Middle frontal gyrus (tissue), 1 donor: ENCODE data around the gene TXNDC11.

ENCODE experiments used
- DNase-seq: peaks from one replicate; pipeline ENCODE4 v3.0.0-alpha.2; 2015; ENCODE audit warnings: low spot score; ENCODE audit errors: extremely low spot score

Gene TXNDC11

GRCh38 chr16:11755022-11755760, 12.5 kb upstream of the TXNDC11 start:
- DNase-seq = no peak

- DNase-seq = no peak
These were observed 10.2 kb upstream of the TXNDC11 start for GRCh38 chr16:11752856-11753255.

GRCh38 chr16:11750056-11750455, 7.4 kb upstream of the TXNDC11 start:
- no peak for DNase-seq

GRCh38 chr16:11748404-11749254, 6.0 kb upstream of the TXNDC11 start:
- no peak for DNase-seq

GRCh38 chr16:11747949-11748403, 5.3 kb upstream of the TXNDC11 start:
- no peak for DNase-seq

- no peak for DNase-seq
These were observed 1.4 kb upstream of the TXNDC11 start for GRCh38 chr16:11744075-11744470.

GRCh38 chr16:11743308-11744074, 834 bp upstream of the TXNDC11 start:
- DNase-seq = no peak

- DNase-seq = no peak
These were observed 543 bp downstream of the TXNDC11 start for GRCh38 chr16:11742093-11742535.

- DNase-seq = no peak
These were observed 2.1 kb downstream of the TXNDC11 start for GRCh38 chr16:11740567-11740966.

GRCh38 chr16:11738742-11739544, 3.7 kb downstream of the TXNDC11 start:
- no peak for DNase-seq

- DNase-seq = no peak
These were observed 4.9 kb downstream of the TXNDC11 start for GRCh38 chr16:11737713-11738112.

GRCh38 chr16:11736903-11737302, 5.8 kb downstream of the TXNDC11 start:
- no peak for DNase-seq

- no peak for DNase-seq
These were observed 6.9 kb downstream of the TXNDC11 start for GRCh38 chr16:11735787-11736186.

- DNase-seq = no peak
These were observed 8.0 kb downstream of the TXNDC11 start for GRCh38 chr16:11734653-11735043.

- no peak for DNase-seq
These were observed 8.5 kb downstream of the TXNDC11 start for GRCh38 chr16:11734025-11734652.

GRCh38 chr16:11731222-11731621, 11.4 kb downstream of the TXNDC11 start:
- no peak for DNase-seq

GRCh38 chr16:11729787-11730186, 12.9 kb downstream of the TXNDC11 start:
- no peak for DNase-seq

- DNase-seq = no peak
These were observed 14.7 kb downstream of the TXNDC11 start for GRCh38 chr16:11727796-11728543.

GRCh38 chr16:11726008-11726407, 16.6 kb downstream of the TXNDC11 start:
- DNase-seq = no peak

GRCh38 chr16:11725457-11725856, 17.2 kb downstream of the TXNDC11 start:
- no peak for DNase-seq
